Esophagus muscularis mucosa (tissue), 3 donors: ENCODE results near the gene HDGFL2.

Experiments used
- CTCF ChIP-seq, 3 experiments: fragments of 200-600 bp in 2 of 3; fragments of 450-650 bp in 1 of 3; sonication (generic) in 2 of 3; IDR thresholded peaks; one replicate each; pipeline ENCODE4 v1.5.1; 2017 to 2019; ENCODE audit warnings: antibody characterized with exemption in 3 of 3, mild to moderate bottlenecking in 2 of 3, moderate library complexity in 1 of 3
- POLR2AphosphoS5 ChIP-seq, 2 donors: sonication (generic); formaldehyde crosslinking; IDR thresholded peaks; one replicate each; pipeline ENCODE4 v1.6.1; 2017; ENCODE audit warnings: antibody characterized with exemption in 2 of 2

GRCh38 chr19:4494691-4495064 is 22.6 kb downstream of the HDGFL2 start:
- no peak for TF ChIP-seq POLR2AphosphoS5 (IDR thresholded peaks at IDR 0.05)
- TF ChIP-seq CTCF (IDR thresholded peaks at IDR 0.05), result no peak
